WTC11 (cell line): ENCODE data around the gene FBXO4. TPM values are rescaled to one million over a fixed set of nuclear protein-coding genes. Genes with fewer than 3 reads are reported as not detected.

Experiments
- ATAC-seq: fragments of 200-7000 bp; cut with Tn5 transposase; 2 replicates; pipeline ENCODE4 v1.10.0; 2021; ENCODE audit warnings: mild to moderate bottlenecking, moderate library complexity
- CTCF ChIA-PET: fragments of 300-600 bp; sonication (Branson Sonifier 250); formaldehyde crosslinking; loops from one replicate; lab custom pipeline; 2021; ENCODE audit warnings: antibody characterized with exemption; lab: Charles Lee
- POLR2A ChIA-PET: fragments of 350-600 bp; sonication (Branson Sonifier 250); formaldehyde crosslinking; loops from one replicate; lab custom pipeline; 2021; ENCODE audit warnings: antibody characterized with exemption; lab: Charles Lee
- DNase-seq: peaks from one replicate; pipeline ENCODE4 v3.0.0; 2021; ENCODE audit warnings: low spot score
- H3K27ac Mint-ChIP-seq: 2 replicates; pipeline ENCODE4 v1.8.0; 2021; ENCODE audit warnings: mixed read lengths
- H3K27me3 Mint-ChIP-seq: 2 replicates; pipeline ENCODE4 v1.8.0; 2021; ENCODE audit warnings: low read depth, mild to moderate bottlenecking, moderate library complexity, mixed read lengths
- H3K36me3 Mint-ChIP-seq: 2 replicates; pipeline ENCODE4 v1.8.0; 2021; ENCODE audit warnings: mixed read lengths
- H3K4me1 Mint-ChIP-seq: 2 replicates; pipeline ENCODE4 v1.8.0; 2022; ENCODE audit warnings: mixed read lengths
- H3K4me3 Mint-ChIP-seq: 2 replicates; pipeline ENCODE4 v1.8.0; 2021; ENCODE audit warnings: mild to moderate bottlenecking, moderate library complexity, mixed read lengths
- H3K9me3 Mint-ChIP-seq: 2 replicates; pipeline ENCODE4 v1.8.0; 2021; ENCODE audit warnings: mixed read lengths
- CDX4 ChIP-seq: fragments of 250-450 bp; sonication (Bioruptor Pico); IDR thresholded peaks from 2 replicates; pipeline ENCODE4 v1.9.0; 2021; ENCODE audit warnings: moderate library complexity, mild to moderate bottlenecking, inconsistent platforms, borderline replicate concordance
- CREM ChIP-seq: sonication (generic); formaldehyde crosslinking; IDR thresholded peaks from 2 replicates; pipeline ENCODE4 v1.8.1; 2022; ENCODE audit warnings: mild to moderate bottlenecking, missing genetic modification reagents, moderate library complexity
- CTCF ChIP-seq: fragments of 200-600 bp; IDR thresholded peaks from 2 replicates; pipeline ENCODE4 v1.8.0; 2022; ENCODE audit warnings: antibody characterized with exemption
- ESRRA ChIP-seq: sonication (generic); formaldehyde crosslinking; IDR thresholded peaks from 2 replicates; pipeline ENCODE4 v1.8.1; 2022; ENCODE audit warnings: mild to moderate bottlenecking, missing genetic modification reagents, borderline replicate concordance
- FOXK1 ChIP-seq: sonication (generic); formaldehyde crosslinking; IDR thresholded peaks from 2 replicates; pipeline ENCODE4 v1.8.0; 2022; ENCODE audit warnings: mild to moderate bottlenecking, moderate library complexity, missing genetic modification reagents
- KAT7 ChIP-seq: sonication (generic); formaldehyde crosslinking; IDR thresholded peaks from 2 replicates; pipeline ENCODE4 v1.8.1; 2023; ENCODE audit warnings: missing genetic modification reagents, mild to moderate bottlenecking, borderline replicate concordance
- MAX ChIP-seq: sonication (generic); formaldehyde crosslinking; IDR thresholded peaks from 2 replicates; pipeline ENCODE4 v1.8.0; 2022; ENCODE audit warnings: mild to moderate bottlenecking, missing genetic modification reagents
- MXD4 ChIP-seq: fragments of 250-450 bp; sonication (Bioruptor Pico); IDR thresholded peaks from 2 replicates; pipeline ENCODE4 v1.8.0; 2021; ENCODE audit warnings: mild to moderate bottlenecking, moderate library complexity, borderline replicate concordance
- NFYB ChIP-seq: sonication (generic); formaldehyde crosslinking; conservative IDR thresholded peaks from 2 replicates; pipeline ENCODE4 v1.8.0; 2022; ENCODE audit warnings: low read depth, missing genetic modification reagents
- NR3C1 ChIP-seq: sonication (generic); formaldehyde crosslinking; conservative IDR thresholded peaks from 2 replicates; pipeline ENCODE4 v1.8.1; 2023; ENCODE audit warnings: low read depth, mild to moderate bottlenecking, missing genetic modification reagents
- RORB ChIP-seq: fragments of 250-450 bp; sonication (Bioruptor Pico); IDR thresholded peaks from 2 replicates; pipeline ENCODE4 v1.9.0; 2021; ENCODE audit warnings: mild to moderate bottlenecking
- TEAD1 ChIP-seq: sonication (generic); formaldehyde crosslinking; IDR thresholded peaks from 2 replicates; pipeline ENCODE4 v1.8.0; 2022; ENCODE audit warnings: mild to moderate bottlenecking, missing genetic modification reagents
- ZNF263 ChIP-seq: sonication (generic); formaldehyde crosslinking; IDR thresholded peaks from 2 replicates; pipeline ENCODE4 v1.8.1; 2022; ENCODE audit warnings: low read depth, mild to moderate bottlenecking, moderate library complexity, missing genetic modification reagents
- ZNF317 ChIP-seq: sonication (generic); formaldehyde crosslinking; IDR thresholded peaks from 2 replicates; pipeline ENCODE4 v1.8.1; 2023; ENCODE audit warnings: low read depth, mild to moderate bottlenecking, moderate library complexity, missing genetic modification reagents, borderline replicate concordance
- ZNF416 ChIP-seq: fragments of 250-450 bp; sonication (Bioruptor Pico); IDR thresholded peaks from 2 replicates; pipeline ENCODE4 v1.9.0; 2021; ENCODE audit warnings: mild to moderate bottlenecking, inconsistent platforms
- ZSCAN18 ChIP-seq: fragments of 250-450 bp; sonication (Bioruptor Pico); IDR thresholded peaks from 2 replicates; pipeline ENCODE4 v2.1.2; 2022; ENCODE audit warnings: mild to moderate bottlenecking, moderate library complexity
- total RNA-seq: library from RNA; stranded (reverse); gene quantifications from 3 replicates; pipeline ENCODE4 v1.2.3, GENCODE V29; 2021
- TF ChIP-seq, protein P1 (sequence below): sonication (generic); formaldehyde crosslinking; IDR thresholded peaks from 2 replicates; pipeline ENCODE4 v1.8.0; 2022; ENCODE audit warnings: mild to moderate bottlenecking, missing genetic modification reagents
- TF ChIP-seq, protein P2 (sequence below): fragments of 250-450 bp; sonication (Bioruptor Pico); IDR thresholded peaks from 2 replicates; pipeline ENCODE4 v1.9.0; 2021; ENCODE audit warnings: mild to moderate bottlenecking
- TF ChIP-seq, protein P3 (sequence below): sonication (generic); formaldehyde crosslinking; IDR thresholded peaks from 2 replicates; pipeline ENCODE4 v1.8.0; 2023; ENCODE audit warnings: missing genetic modification reagents, mild to moderate bottlenecking, borderline replicate concordance

FBXO4 gene
- total RNA-seq, 1 experiment from 2014 or later, result 0.72 TPM

DNA sequence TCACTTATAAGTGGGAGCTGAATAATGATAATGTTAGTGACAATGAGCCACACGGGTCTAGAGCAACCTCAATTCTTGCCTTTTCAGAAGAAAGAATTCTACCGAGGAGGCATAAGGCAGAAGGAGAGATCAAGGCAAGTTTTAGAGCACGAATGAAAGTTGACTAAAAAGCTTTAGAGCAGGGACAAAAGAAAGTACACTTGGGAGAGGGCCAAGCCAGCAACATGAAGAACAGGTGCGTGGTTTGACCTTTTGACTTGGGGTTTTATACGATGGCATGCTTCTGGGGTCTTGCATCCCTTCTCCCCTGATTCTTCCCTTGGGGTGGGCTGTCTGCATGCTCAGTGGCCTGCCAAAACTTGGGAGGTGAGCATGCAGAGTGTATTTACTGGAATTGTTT is 42.3 kb upstream of the FBXO4 start (continued):
- TF ChIP-seq ZSCAN18 (no peak), ESRRA (no peak), ZNF263 (no peak), CDX4 (CRISPR knock-in tag) (no peak), CREM (CRISPR knock-in tag) (no peak)

DNA sequence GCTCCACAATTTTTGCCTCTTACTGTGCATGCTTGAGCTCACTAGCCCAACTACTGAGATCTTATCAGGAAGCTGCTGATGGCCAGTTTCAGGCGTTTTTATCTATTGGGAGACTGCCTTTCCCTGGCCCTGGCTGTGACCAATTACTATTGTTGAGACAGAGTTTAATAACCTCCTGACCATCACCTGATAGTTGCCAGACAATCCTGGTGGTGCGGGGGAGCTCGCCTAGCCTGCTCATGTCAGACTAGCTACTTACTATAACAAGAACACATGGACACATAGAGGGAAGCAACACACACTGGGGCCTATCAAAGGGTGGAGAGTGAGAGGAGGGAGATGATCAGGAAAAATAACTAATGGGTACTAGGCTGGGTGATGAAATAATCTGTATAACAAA is 41.8 kb upstream of the FBXO4 start:
- CTCF ChIA-PET, result no interaction called here
- no peak overlapping the region for H3K4me3 Mint-ChIP-seq
- H3K27me3 Mint-ChIP-seq, result no peaks in the 10 kb centered on the region; the same call in none of the 2 replicates
- DNase-seq, result no peak
- H3K4me1 Mint-ChIP-seq, result no peaks in the 10 kb centered on the region
- no peak for TF ChIP-seq ZNF416
- TF ChIP-seq, protein P1, sequence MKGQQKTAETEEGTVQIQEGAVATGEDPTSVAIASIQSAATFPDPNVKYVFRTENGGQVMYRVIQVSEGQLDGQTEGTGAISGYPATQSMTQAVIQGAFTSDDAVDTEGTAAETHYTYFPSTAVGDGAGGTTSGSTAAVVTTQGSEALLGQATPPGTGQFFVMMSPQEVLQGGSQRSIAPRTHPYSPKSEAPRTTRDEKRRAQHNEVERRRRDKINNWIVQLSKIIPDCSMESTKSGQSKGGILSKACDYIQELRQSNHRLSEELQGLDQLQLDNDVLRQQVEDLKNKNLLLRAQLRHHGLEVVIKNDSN, result no peak
- TF ChIP-seq FOXK1 (CRISPR knock-in tag), result no peak
- no peak for TF ChIP-seq MXD4
- TF ChIP-seq, all 79 proteins: peak for 0
- Mint-ChIP-seq H3K36me3 (peaks cover 16% of the 10 kb centered on the region), H3K9me3 (peaks cover 40% of the 10 kb centered on the region), H3K27ac (no peak overlapping the region)
- ATAC-seq, result no peak
- POLR2A ChIA-PET, result no interaction called here

GRCh38 chr5:41883936-41884335 is 41.1 kb upstream of the FBXO4 start:
- peaks cover 16% of the 10 kb centered on the region for H3K36me3 Mint-ChIP-seq
- no peaks in the 10 kb centered on the region for H3K4me1 Mint-ChIP-seq
- H3K27me3 Mint-ChIP-seq, result no peaks in the 10 kb centered on the region; the same call in none of the 2 replicates
- ATAC-seq (no peak), DNase-seq (no peak)
- ChIA-PET CTCF (no interaction called here), POLR2A (no interaction called here)
- TF ChIP-seq MAX (CRISPR knock-in tag), result no peak
- TF ChIP-seq NR3C1 (CRISPR knock-in tag), result no peak
- TF ChIP-seq RORB (CRISPR knock-in tag), result no peak
- no peak for TF ChIP-seq CTCF
- TF ChIP-seq, protein P2, sequence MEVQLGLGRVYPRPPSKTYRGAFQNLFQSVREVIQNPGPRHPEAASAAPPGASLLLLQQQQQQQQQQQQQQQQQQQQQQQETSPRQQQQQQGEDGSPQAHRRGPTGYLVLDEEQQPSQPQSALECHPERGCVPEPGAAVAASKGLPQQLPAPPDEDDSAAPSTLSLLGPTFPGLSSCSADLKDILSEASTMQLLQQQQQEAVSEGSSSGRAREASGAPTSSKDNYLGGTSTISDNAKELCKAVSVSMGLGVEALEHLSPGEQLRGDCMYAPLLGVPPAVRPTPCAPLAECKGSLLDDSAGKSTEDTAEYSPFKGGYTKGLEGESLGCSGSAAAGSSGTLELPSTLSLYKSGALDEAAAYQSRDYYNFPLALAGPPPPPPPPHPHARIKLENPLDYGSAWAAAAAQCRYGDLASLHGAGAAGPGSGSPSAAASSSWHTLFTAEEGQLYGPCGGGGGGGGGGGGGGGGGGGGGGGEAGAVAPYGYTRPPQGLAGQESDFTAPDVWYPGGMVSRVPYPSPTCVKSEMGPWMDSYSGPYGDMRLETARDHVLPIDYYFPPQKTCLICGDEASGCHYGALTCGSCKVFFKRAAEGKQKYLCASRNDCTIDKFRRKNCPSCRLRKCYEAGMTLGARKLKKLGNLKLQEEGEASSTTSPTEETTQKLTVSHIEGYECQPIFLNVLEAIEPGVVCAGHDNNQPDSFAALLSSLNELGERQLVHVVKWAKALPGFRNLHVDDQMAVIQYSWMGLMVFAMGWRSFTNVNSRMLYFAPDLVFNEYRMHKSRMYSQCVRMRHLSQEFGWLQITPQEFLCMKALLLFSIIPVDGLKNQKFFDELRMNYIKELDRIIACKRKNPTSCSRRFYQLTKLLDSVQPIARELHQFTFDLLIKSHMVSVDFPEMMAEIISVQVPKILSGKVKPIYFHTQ (CRISPR knock-in tag), result no peak
- H3K9me3 Mint-ChIP-seq, result peaks cover 46% of the 10 kb centered on the region
- H3K4me3 Mint-ChIP-seq, result no peak overlapping the region
- H3K27ac Mint-ChIP-seq, result no peak overlapping the region

DNA sequence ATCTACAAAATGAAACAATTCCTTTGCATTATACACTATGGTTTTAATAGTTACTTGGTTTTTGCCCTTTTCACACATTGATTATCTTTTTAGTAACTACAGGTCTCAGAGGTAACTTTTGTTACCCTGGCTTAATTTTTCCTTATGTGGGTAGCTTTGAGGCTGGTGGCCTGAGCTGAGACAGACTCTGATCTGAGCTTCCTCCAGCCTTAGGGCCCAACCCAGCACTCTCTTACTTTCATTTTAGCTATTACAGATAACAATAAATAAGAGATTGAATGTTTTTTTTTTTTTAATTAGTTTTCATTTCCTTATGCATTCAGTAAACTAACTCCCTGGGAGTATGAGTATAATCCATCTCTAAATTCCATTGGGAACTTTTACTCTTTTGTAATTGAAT is 39.8 kb upstream of the FBXO4 start:
- CTCF ChIA-PET, result no interaction called here
- POLR2A ChIA-PET, result no interaction called here
- no peak overlapping the region for H3K27ac Mint-ChIP-seq
- H3K36me3 Mint-ChIP-seq, result peaks cover 16% of the 10 kb centered on the region
- peaks cover 51% of the 10 kb centered on the region for H3K9me3 Mint-ChIP-seq
- no peaks in the 10 kb centered on the region for H3K4me1 Mint-ChIP-seq
- H3K4me3 Mint-ChIP-seq, result no peak overlapping the region
- no peak for ATAC-seq
- no peak for DNase-seq
- H3K27me3 Mint-ChIP-seq, result no peaks in the 10 kb centered on the region; the same call in none of the 2 replicates
- TF ChIP-seq ZNF317 (CRISPR knock-in tag), result no peak
- no peak for TF ChIP-seq NFYB (CRISPR knock-in tag)
- TF ChIP-seq KAT7 (CRISPR knock-in tag), result no peak
- no peak for TF ChIP-seq TEAD1 (CRISPR knock-in tag)
- TF ChIP-seq, protein P3, sequence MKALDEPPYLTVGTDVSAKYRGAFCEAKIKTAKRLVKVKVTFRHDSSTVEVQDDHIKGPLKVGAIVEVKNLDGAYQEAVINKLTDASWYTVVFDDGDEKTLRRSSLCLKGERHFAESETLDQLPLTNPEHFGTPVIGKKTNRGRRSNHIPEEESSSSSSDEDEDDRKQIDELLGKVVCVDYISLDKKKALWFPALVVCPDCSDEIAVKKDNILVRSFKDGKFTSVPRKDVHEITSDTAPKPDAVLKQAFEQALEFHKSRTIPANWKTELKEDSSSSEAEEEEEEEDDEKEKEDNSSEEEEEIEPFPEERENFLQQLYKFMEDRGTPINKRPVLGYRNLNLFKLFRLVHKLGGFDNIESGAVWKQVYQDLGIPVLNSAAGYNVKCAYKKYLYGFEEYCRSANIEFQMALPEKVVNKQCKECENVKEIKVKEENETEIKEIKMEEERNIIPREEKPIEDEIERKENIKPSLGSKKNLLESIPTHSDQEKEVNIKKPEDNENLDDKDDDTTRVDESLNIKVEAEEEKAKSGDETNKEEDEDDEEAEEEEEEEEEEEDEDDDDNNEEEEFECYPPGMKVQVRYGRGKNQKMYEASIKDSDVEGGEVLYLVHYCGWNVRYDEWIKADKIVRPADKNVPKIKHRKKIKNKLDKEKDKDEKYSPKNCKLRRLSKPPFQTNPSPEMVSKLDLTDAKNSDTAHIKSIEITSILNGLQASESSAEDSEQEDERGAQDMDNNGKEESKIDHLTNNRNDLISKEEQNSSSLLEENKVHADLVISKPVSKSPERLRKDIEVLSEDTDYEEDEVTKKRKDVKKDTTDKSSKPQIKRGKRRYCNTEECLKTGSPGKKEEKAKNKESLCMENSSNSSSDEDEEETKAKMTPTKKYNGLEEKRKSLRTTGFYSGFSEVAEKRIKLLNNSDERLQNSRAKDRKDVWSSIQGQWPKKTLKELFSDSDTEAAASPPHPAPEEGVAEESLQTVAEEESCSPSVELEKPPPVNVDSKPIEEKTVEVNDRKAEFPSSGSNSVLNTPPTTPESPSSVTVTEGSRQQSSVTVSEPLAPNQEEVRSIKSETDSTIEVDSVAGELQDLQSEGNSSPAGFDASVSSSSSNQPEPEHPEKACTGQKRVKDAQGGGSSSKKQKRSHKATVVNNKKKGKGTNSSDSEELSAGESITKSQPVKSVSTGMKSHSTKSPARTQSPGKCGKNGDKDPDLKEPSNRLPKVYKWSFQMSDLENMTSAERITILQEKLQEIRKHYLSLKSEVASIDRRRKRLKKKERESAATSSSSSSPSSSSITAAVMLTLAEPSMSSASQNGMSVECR (CRISPR knock-in tag), result no peak
